ENCODE results near the gene EPN2.
A peak's percentile ranks its signal among the peaks of the same experiment; 100 is the strongest.

The EPN2 gene

GRCh38 chr17:19369846-19370492 lies 132.8 kb downstream of the EPN2 start:
- H3K27ac ChIP-seq = peak overlapping the region; percentile 51
- CTCF ChIA-PET = interaction anchor here (0.5 to 0.7 kb wide), 3 partner anchors 8 to 751 kb away, joined by 3 to 4 read pairs (median 3); partner anchors contain the start of gene MAPK7
- DNase-seq (ENCODE audit: low spot score) = no peak
- TF ChIP-seq CTCF (conservative IDR thresholded peaks at IDR 0.05; ENCODE audit: low read depth) = no peak
- POLR2A ChIA-PET (ENCODE audit: low non-redundant PET) = no interaction called here

- TF ChIP-seq CTCF (conservative IDR thresholded peaks at IDR 0.05; ENCODE audit: low read depth) = no peak
- no peak for DNase-seq (ENCODE audit: low spot score)
- POLR2A ChIA-PET (ENCODE audit: low non-redundant PET) = no interaction called here
- CTCF ChIA-PET = interaction anchor here (0.5 to 0.7 kb wide), 3 partner anchors 8 to 751 kb away, joined by 3 to 4 read pairs (median 3); partner anchors contain the start of gene MAPK7
- peak overlapping the region; percentile 51 for H3K27ac ChIP-seq
Measured at GRCh38 chr17:19370493-19370960, 133.4 kb downstream of the EPN2 start.

DNA sequence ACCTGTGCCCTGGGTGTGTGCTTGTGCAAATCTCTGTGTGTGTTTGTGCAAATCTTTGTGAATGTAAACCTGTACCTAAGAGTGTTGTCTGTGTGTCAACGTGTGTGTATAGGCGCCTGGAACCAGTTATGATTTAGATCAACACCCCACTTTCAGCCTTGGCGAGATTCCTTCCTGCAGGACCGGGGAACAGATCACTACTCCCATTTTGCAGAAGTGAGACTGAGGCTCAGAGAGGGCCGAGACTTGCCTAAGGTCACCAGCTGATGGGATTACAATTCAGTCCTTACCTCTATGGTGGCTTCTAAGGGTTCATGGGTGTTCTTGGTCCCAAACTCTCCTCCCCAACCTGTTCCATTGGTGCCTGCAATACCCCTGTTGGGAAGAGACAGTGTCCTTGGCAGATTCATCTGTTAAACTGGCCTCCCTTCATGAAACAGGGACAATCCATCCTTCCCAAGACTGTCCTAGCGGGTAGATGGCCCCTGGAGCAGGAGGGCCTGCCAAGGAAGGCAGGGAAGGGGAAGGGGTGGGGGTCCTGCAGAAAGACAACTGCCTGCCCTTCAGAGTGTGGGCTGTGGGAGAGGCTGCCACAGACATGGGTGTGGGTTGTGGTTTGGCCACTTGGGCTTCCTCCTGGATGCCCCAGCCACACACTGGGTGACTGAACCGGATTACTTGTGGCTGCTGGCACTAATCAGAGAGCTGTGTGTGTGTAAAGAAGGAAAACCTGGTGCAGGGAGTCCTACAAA lies 134.3 kb downstream of the EPN2 start:
- no peak for DNase-seq (ENCODE audit: low spot score)
- ChIA-PET POLR2A (ENCODE audit: low non-redundant PET) (no interaction called here), CTCF (no interaction called here)
- H3K27ac ChIP-seq = no peak overlapping the region
- no peak for TF ChIP-seq CTCF (conservative IDR thresholded peaks at IDR 0.05; ENCODE audit: low read depth)

- no peak for TF ChIP-seq CTCF (conservative IDR thresholded peaks at IDR 0.05; ENCODE audit: low read depth)
- CTCF ChIA-PET = no interaction called here
- no peak for DNase-seq (ENCODE audit: low spot score)
Measured at GRCh38 chr17:19372011-19372370, 134.8 kb downstream of the EPN2 start.

GRCh38 chr17:19372439-19372838 lies 135.3 kb downstream of the EPN2 start:
- no peak overlapping the region for H3K27ac ChIP-seq
- CTCF ChIA-PET = no interaction called here
- DNase-seq (ENCODE audit: low spot score) = no peak
- POLR2A ChIA-PET (ENCODE audit: low non-redundant PET) = no interaction called here
- no peak for TF ChIP-seq CTCF (conservative IDR thresholded peaks at IDR 0.05; ENCODE audit: low read depth)

More at GRCh38 chr17:19372011-19372370, 134.8 kb downstream of the EPN2 start:
- no peak overlapping the region for H3K27ac ChIP-seq
- POLR2A ChIA-PET (ENCODE audit: low non-redundant PET) = no interaction called here

DNA sequence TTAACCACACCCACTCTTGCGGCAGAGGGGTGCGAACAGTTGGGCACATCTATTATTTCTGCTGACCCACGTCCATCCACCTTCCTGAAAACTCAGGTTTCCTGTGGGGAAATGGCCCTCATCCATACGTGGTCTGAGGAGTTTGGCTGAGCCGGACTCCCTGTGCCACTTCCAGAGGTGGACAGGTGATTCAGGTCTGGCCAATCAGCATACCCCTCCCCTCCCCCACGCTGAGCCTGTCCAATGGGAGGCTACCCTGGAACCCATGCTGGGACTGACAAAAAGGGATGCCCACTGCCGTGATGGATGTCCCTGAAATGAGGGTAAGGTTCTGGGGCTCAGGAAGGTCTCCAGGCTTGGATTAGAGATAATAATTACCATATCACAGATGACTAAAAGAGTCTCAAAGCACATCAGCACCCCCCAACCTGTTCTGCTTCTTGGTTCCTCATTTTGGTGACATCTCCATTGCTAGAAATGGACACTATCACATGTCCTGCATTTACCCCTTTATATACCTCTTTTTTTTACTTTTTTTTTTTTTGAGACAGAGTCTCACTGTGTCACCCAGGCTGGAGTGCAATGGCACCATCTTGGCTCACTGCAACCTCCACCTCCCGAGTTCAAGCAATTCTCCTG lies 135.8 kb downstream of the EPN2 start:
- DNase-seq (ENCODE audit: low spot score) = no peak
- H3K27ac ChIP-seq = no peak overlapping the region
- CTCF ChIA-PET = no interaction called here
- POLR2A ChIA-PET (ENCODE audit: low non-redundant PET) = no interaction called here
- no peak for TF ChIP-seq CTCF (conservative IDR thresholded peaks at IDR 0.05; ENCODE audit: low read depth)

All from RWPE1 (cell line).